Thyroid gland (tissue), 4 donors: ENCODE measurements around the gene MAPT.

Source experiments
- POLR2A ChIP-seq, 2 donors: fragments of 450-650 bp; IDR thresholded peaks; one replicate each; pipeline ENCODE4 v1.6.1; 2017; ENCODE audit warnings: antibody characterized with exemption in 2 of 2, mild to moderate bottlenecking in 2 of 2, moderate library complexity in 1 of 2
- TF ChIP-seq, protein P1 (sequence below), 6 experiments: fragments of 200-600 bp in 3 of 6; fragments of 450-650 bp in 3 of 6; sonication (generic) in 3 of 6; IDR thresholded peaks; one replicate each; pipeline ENCODE4 v1.5.1; 2016 to 2019; ENCODE audit warnings: antibody characterized with exemption in 6 of 6, mild to moderate bottlenecking in 2 of 6, inconsistent platforms in 1 of 6, moderate library complexity in 1 of 6

DNA sequence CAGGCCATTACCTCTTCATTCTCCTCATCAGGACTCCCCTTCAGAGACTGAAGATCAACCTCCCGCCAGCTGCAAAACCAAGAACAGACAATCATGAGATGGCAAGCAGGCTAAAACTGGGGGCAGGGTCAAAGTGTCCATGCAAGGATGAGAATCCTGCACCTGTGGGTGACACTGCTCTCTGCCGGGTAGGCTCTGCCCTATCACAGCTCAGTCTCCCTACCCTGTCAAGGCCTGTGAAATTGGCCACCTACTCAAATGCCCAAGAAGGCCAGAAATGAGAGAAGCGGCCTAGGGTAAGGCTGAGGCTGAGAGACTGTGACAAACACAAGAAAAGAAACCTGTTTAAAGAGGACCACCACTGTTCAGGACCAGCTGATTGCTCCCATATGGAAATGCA is 139.0 kb downstream of the MAPT start:
- TF ChIP-seq, protein P1, sequence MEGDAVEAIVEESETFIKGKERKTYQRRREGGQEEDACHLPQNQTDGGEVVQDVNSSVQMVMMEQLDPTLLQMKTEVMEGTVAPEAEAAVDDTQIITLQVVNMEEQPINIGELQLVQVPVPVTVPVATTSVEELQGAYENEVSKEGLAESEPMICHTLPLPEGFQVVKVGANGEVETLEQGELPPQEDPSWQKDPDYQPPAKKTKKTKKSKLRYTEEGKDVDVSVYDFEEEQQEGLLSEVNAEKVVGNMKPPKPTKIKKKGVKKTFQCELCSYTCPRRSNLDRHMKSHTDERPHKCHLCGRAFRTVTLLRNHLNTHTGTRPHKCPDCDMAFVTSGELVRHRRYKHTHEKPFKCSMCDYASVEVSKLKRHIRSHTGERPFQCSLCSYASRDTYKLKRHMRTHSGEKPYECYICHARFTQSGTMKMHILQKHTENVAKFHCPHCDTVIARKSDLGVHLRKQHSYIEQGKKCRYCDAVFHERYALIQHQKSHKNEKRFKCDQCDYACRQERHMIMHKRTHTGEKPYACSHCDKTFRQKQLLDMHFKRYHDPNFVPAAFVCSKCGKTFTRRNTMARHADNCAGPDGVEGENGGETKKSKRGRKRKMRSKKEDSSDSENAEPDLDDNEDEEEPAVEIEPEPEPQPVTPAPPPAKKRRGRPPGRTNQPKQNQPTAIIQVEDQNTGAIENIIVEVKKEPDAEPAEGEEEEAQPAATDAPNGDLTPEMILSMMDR (IDR thresholded peaks at IDR 0.05) = no peak
- no peak for TF ChIP-seq POLR2A (IDR thresholded peaks at IDR 0.05)
